Esophagus squamous epithelium (tissue), 5 donors: ENCODE measurements around the gene PTGES3. TPM values are rescaled to one million over a fixed set of nuclear protein-coding genes. Genes with fewer than 3 reads are reported as not detected.
A peak's percentile ranks its signal among the peaks of the same experiment; 100 is the strongest.

Experiments
- DNase-seq: peaks from one replicate; lab custom pipeline; 2025; lab: John Stamatoyannopoulos, UW
- H3K27ac ChIP-seq, 4 donors: fragments of 200-600 bp; sonication (generic); one replicate each; pipeline ENCODE4 v1.5.1; 2016 to 2019; ENCODE audit warnings: mild to moderate bottlenecking in 1 of 4
- H3K27me3 ChIP-seq, 4 donors: fragments of 200-600 bp; sonication (generic); 1 replicate in 3 of 4; 2 replicates in 1 of 4; pipeline versions ENCODE4 v1.5.1 to v1.6.0; 2017 to 2021; ENCODE audit warnings: antibody characterized with exemption in 1 of 4
- H3K36me3 ChIP-seq, 3 donors: fragments of 200-600 bp; sonication (generic); one replicate each; pipeline ENCODE4 v1.5.1; 2016 to 2019
- H3K4me1 ChIP-seq, 3 donors: fragments of 200-600 bp; sonication (generic); one replicate each; pipeline ENCODE4 v1.5.1; 2017 to 2019
- H3K4me3 ChIP-seq, 4 donors: fragments of 200-600 bp; sonication (generic); 1 replicate in 3 of 4; 2 replicates in 1 of 4; pipeline ENCODE4 v1.5.1; 2016 to 2019; ENCODE audit warnings: mild to moderate bottlenecking in 2 of 4, moderate library complexity in 1 of 4
- H3K9me3 ChIP-seq, 3 donors: fragments of 200-600 bp; sonication (generic); one replicate each; pipeline ENCODE4 v1.5.1; 2016 to 2019
- CTCF ChIP-seq, 6 experiments: fragments of 450-650 bp in 4 of 6; fragments of 200-600 bp in 2 of 6; sonication (generic) in 2 of 6; IDR thresholded peaks; one replicate each; pipeline ENCODE4 v1.5.1; 2016 to 2019; ENCODE audit warnings: antibody characterized with exemption in 6 of 6, mild to moderate bottlenecking in 4 of 6, moderate library complexity in 4 of 6
- POLR2A ChIP-seq, 4 donors: fragments of 450-650 bp; IDR thresholded peaks; one replicate each; pipeline ENCODE4 v1.6.1; 2017; ENCODE audit warnings: antibody characterized with exemption in 4 of 4, mild to moderate bottlenecking in 4 of 4, moderate library complexity in 3 of 4
- WGBS, 2 donors: methylation state at CpG; one replicate each; pipeline ENCODE4 v1.1.5; 2018; 5-methylcytosine and 5-hydroxymethylcytosine counted together
- intact Hi-C: fragments of 100-400 bp; cut with DNase I; formaldehyde crosslinking; loops from one replicate; pipeline ENCODE4 v1.15.0; 2022
- total RNA-seq, 4 donors: library from RNA; depleted of rRNA; stranded (reverse); fragments of >200 nt; gene quantifications; one replicate each; pipeline ENCODE4 v1.1.0, GENCODE V29; 2016
- donor health status: DM: yes; HTN: yes; CAD: no.

Gene PTGES3
- total RNA-seq, 4 donors from 2014 or later: 61.9 to 157 (median 100) TPM

- DNase-seq: no peak
- Histone ChIP-seq H3K4me3 (no peak overlapping the region), H3K9me3 (no peaks in the 10 kb centered on the region), H3K27me3 (no peaks in the 10 kb centered on the region), H3K36me3 (no peaks in the 10 kb centered on the region), H3K27ac (no peak overlapping the region), H3K4me1 (peaks cover 0 to 6% (median 3%) of the 10 kb centered on the region in 3 donors)
- WGBS, 2 donors: 73 to 83% methylated on average over 5 of the region's 5 CpGs
- TF ChIP-seq POLR2A (IDR thresholded peaks at IDR 0.05) (no peak), CTCF (IDR thresholded peaks at IDR 0.05) (no peak)
- intact Hi-C loops: no loop called here
Measured at GRCh38 chr12:56694161-56694560, 6.1 kb upstream of the PTGES3 start.

- WGBS, 2 donors: 0 to 5% methylated on average over 7 of the region's 7 CpGs
- Histone ChIP-seq H3K36me3 (no peaks in the 10 kb centered on the region), H3K4me3 (peak overlapping the region; percentile 81 to 99 (median 94)), H3K9me3 (no peaks in the 10 kb centered on the region), H3K4me1 (peaks cover 7 to 43% (median 13%) of the 10 kb centered on the region in 3 donors), H3K27ac (peak overlapping the region; percentile 98 to 100 (median 100)), H3K27me3 (no peaks in the 10 kb centered on the region)
- intact Hi-C loops: loop anchor here (5.0 kb wide), 2 partner anchors 34 to 51 kb away; no protein-coding TSS in a partner anchor
- DNase-seq: no peak
- no peak for TF ChIP-seq POLR2A (IDR thresholded peaks at IDR 0.05)
- no peak for TF ChIP-seq CTCF (IDR thresholded peaks at IDR 0.05)
Measured at GRCh38 chr12:56688846-56689109, 694 bp upstream of the PTGES3 start.

GRCh38 chr12:56687223-56688128 lies 608 bp downstream of the PTGES3 start:
- TF ChIP-seq CTCF (IDR thresholded peaks at IDR 0.05) (peak in 2 of 6 experiments; percentile 6 to 7), POLR2A (IDR thresholded peaks at IDR 0.05) (no peak)
- peaks cover 7 to 56% (median 20%) of the 10 kb centered on the region in 3 donors for H3K4me1 ChIP-seq
- H3K27ac ChIP-seq: peak overlapping the region; percentile 98 to 100 (median 100)
- peak overlapping the region; percentile 81 to 99 (median 94) for H3K4me3 ChIP-seq
- no peaks in the 10 kb centered on the region for H3K27me3 ChIP-seq
- WGBS, 2 donors: 0% methylated on average over 31 to 36 of the region's 62 CpGs
- peaks cover 0 to 10% (median 0%) of the 10 kb centered on the region in 3 donors for H3K36me3 ChIP-seq
- intact Hi-C loops: loop anchor here (5.0 kb wide), 2 partner anchors 35 to 50 kb away; no protein-coding TSS in a partner anchor
- no peaks in the 10 kb centered on the region for H3K9me3 ChIP-seq
- DNase-seq: no peak

GRCh38 chr12:56684745-56685359 lies 3.2 kb downstream of the PTGES3 start:
- no peak for TF ChIP-seq POLR2A (IDR thresholded peaks at IDR 0.05)
- no peak for TF ChIP-seq CTCF (IDR thresholded peaks at IDR 0.05)
- no peak for DNase-seq
- Histone ChIP-seq H3K36me3 (peaks cover 0 to 33% (median 0%) of the 10 kb centered on the region in 3 donors), H3K4me1 (peaks cover 12 to 82% (median 38%) of the 10 kb centered on the region in 3 donors), H3K27ac (peak overlapping the region; percentile 7 to 100 (median 62)), H3K9me3 (no peaks in the 10 kb centered on the region), H3K27me3 (no peaks in the 10 kb centered on the region), H3K4me3 (peak overlapping the region; percentile 1 to 99 (median 94))
- intact Hi-C loops: loop anchor here (5.0 kb wide), 2 partner anchors 37 to 48 kb away; no protein-coding TSS in a partner anchor
- 13 to 18% methylated on average over 8 of the region's 8 CpGs for WGBS, 2 donors

GRCh38 chr12:56682323-56682722 lies 5.8 kb downstream of the PTGES3 start:
- peaks cover 0 to 38% (median 0%) of the 10 kb centered on the region in 3 donors for H3K36me3 ChIP-seq
- 81 to 84% methylated on average over 6 of the region's 6 CpGs for WGBS, 2 donors
- no peak for DNase-seq
- no peaks in the 10 kb centered on the region for H3K27me3 ChIP-seq
- no peak overlapping the region for H3K27ac ChIP-seq
- peaks cover 12 to 91% (median 39%) of the 10 kb centered on the region in 3 donors for H3K4me1 ChIP-seq
- no peak for TF ChIP-seq CTCF (IDR thresholded peaks at IDR 0.05)
- TF ChIP-seq POLR2A (IDR thresholded peaks at IDR 0.05): no peak
- no peaks in the 10 kb centered on the region for H3K9me3 ChIP-seq
- H3K4me3 ChIP-seq: no peak overlapping the region
- intact Hi-C loops: no loop called here
